BJ (cell line): Measurements from ENCODE around the gene SLC26A1. TPM values are rescaled to one million over a fixed set of nuclear protein-coding genes. Genes with fewer than 3 reads are reported as not detected.
"Not testable (repeated sequence)": the region's sequence is repeated elsewhere in the genome, so short reads cannot be mapped to it uniquely, and the experiment has no call there.

Experiments used
- CTCF ChIA-PET: fragments of 350-600 bp; formaldehyde crosslinking; extraction: SDS; loops from one replicate; lab custom pipeline; 2021; ENCODE audit warnings: antibody characterized with exemption, inconsistent platforms; lab: Yijun Ruan, JAX
- POLR2A ChIA-PET: fragments of 300-600 bp; sonication (Branson Sonifier 250); formaldehyde crosslinking; extraction: SDS; loops from one replicate; lab custom pipeline; 2021; ENCODE audit warnings: antibody characterized with exemption; lab: Charles Lee
- DNase-seq: peaks from one replicate; pipeline ENCODE4 v3.0.0-alpha.2; 2011; ENCODE audit warnings: low read depth
- H3K27me3 ChIP-seq: 2 replicates; pipeline ENCODE4 v1.6.0; 2011; ENCODE audit warnings: low read length; ENCODE audit not compliant: control insufficient read depth, insufficient read depth
- H3K36me3 ChIP-seq: 2 replicates; pipeline ENCODE4 v1.5.1; 2011; ENCODE audit warnings: low read length; ENCODE audit not compliant: control insufficient read depth, insufficient read depth
- H3K4me3 ChIP-seq: 2 replicates; pipeline ENCODE4 v1.5.1; 2011; ENCODE audit warnings: low read depth, mild to moderate bottlenecking, control low read depth, low read length
- CTCF ChIP-seq: IDR thresholded peaks from 2 replicates; pipeline ENCODE4 v1.5.1; 2011; ENCODE audit warnings: low read depth, mild to moderate bottlenecking, control low read depth, inconsistent platforms, low read length, moderate library complexity; ENCODE audit not compliant: insufficient read depth
- polyA plus RNA-seq: library from polyadenylated mRNA; depleted of rRNA; stranded (reverse); fragments of >200 nt; gene quantifications from 2 replicates; pipeline ENCODE4 v1.2.3, GENCODE V29; 2011

SLC26A1 gene
- polyA plus RNA-seq, 1 experiment, result not detected

DNA sequence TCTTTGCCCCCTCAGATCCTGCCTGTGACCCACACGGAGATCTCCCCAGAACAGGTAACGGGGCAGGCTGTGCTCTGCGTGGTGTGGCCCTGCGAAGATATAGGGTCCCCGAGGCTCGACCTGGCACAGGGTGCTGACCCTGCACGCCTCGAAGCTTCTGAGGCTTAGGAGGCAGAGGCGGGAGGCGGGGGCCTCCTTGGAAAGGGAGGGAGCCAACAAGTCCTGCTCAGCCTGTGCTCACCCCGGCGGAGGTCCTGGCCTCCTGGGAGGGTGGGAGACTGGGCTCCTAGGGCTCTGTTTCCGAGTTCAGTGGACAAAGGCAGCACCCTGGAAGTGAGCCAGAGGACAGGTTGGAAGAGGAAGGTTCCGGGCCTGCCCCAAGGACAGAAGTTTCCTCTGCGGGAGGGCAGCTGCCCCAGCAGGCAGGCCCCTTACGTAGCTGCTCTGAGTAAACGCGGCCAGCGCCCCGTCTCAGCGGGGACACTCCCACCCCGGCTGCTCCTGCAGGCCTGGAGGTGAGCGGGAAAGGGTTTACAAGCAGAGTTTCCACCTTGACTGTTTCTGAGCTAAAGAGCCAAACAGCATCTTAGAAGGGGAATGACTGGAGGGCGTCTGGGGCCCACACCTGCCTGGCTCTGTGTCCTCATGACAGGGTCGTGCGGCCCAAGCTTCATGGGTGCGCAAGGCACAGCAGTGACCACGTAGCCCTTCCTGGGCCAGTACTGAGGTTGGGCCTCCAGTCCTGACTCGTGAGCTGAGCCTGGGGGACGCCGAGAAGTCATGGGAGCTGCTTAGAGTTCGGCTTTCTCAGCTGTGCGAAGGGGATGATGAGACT lies 44.9 kb downstream of the SLC26A1 start:
- ChIA-PET POLR2A (no interaction called here), CTCF (no interaction called here)
- no peak overlapping the region for H3K4me3 ChIP-seq
- TF ChIP-seq CTCF, result no peak
- no peaks in the 10 kb centered on the region for H3K36me3 ChIP-seq
- no peak for DNase-seq
- no peaks in the 10 kb centered on the region for H3K27me3 ChIP-seq

DNA sequence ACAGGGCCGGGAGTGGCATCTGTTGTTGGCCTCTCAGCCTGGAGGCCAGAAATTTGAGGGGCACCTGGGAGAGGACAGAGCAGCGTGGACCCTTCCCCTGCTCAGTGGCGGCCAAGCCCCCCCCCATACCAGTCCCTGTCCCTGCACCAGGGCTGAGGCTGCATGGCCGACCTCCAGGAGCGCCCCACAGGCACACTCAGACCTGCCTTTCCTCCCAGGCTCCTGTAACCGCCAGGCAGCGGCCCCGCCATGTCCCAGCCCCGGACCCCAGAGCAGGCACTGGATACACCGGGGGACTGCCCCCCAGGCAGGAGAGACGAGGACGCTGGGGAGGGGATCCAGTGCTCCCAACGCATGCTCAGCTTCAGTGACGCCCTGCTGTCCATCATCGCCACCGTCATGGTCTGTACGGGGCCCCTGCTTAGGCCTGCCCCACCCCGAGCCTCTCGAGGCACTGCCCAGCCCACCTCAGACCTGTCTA lies 45.7 kb downstream of the SLC26A1 start:
- no peak for DNase-seq
- no peak overlapping the region for H3K4me3 ChIP-seq
- TF ChIP-seq CTCF, result no peak
- H3K36me3 ChIP-seq, result no peaks in the 10 kb centered on the region
- H3K27me3 ChIP-seq, result no peaks in the 10 kb centered on the region
- POLR2A ChIA-PET, result no interaction called here
- CTCF ChIA-PET, result no interaction called here

DNA sequence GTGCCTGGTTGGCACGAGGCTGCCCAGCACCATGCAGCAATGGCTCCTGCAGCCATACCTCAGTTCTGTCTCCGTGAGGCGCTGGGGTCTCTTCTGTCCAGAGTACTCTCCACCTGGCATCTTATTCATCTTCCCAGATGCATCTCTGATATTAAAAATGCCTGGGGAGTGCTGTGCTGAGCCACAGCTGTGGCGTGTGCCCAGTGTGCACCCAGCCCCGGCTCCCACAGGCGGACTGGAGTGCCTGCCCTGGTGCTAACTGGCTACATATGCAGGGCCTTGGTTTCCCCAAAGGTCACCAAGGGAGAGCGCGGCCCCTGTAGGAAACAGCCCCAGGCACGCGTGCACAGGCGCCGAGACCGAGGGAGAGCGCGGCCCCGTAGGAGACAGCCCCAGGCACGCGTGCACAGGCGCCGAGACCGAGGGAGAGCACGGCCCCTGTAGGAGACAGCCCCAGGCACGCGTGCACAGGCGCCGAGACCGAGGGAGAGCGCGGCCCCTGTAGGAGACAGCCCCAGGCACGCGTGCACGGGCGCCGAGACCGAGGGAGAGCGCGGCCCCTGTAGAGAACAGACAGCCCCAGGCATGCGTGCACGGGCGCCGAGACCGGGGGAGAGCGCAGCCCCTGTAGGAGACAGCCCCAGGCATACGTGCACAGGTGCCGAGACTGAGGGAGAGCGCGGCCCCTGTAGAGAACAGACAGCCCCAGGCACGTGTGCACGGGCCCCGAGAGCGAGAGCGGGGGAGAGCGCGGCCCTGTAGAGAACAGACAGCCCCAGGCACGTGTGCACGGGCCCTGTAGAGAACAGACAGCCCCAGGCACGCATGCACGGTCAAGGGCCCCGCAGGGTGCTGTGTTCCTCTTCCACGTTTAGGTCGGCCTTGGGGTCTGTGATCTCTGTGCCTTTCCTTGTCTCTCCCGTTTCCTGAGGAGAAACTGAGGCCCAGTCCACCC lies 46.4 kb downstream of the SLC26A1 start:
- DNase-seq, result no peak
- Histone ChIP-seq H3K27me3 (no peaks in the 10 kb centered on the region), H3K4me3 (no peak overlapping the region), H3K36me3 (no peaks in the 10 kb centered on the region)
- no peak for TF ChIP-seq CTCF
- ChIA-PET CTCF (no interaction called here), POLR2A (no interaction called here)

- no peak for DNase-seq
- ChIA-PET CTCF (no interaction called here), POLR2A (no interaction called here)
- Histone ChIP-seq H3K27me3 (no peaks in the 10 kb centered on the region), H3K4me3 (no peak overlapping the region), H3K36me3 (no peaks in the 10 kb centered on the region)
- no peak for TF ChIP-seq CTCF
Observed at GRCh38 chr4:946103-946450, 47.1 kb downstream of the SLC26A1 start.

DNA sequence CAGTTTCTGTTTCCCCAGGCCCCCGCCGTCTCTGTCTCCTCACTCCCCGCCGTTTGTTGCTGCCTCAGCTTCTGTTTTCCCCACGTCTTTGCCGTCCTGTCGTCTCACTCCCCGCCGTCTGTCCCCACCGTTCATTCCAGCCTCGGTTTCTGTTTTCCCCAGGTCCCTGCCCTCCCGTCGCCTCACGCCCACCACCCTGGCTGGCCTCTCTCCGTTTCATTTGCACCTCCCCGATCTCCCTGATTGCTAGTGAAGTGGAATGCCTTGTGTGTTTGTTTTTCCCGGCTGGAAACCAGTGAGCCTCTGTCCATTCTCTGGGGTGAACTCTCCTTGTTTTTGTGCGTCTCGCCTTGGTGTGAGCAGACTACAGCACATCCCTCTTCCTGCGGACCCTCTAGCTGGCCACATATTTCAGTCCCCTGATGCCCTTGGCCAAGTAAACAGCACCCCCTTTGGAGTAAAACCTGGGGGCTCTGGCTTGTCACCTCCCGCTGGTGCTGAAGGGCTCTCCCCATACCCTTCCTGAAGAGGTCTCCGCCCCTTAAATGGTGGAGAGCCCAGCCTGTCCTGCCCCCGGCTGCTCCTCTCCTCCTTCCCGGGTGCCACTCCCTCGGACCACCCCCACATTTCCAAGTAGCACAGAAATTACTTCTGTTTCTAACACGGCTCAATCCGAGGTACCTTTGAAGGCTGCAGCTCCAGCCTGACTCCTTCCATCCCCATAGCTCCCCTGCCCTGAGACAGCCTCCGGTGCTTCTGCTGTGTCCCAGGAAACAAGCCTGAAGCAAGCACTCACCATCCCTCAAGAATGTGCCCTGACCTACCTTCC lies 47.7 kb downstream of the SLC26A1 start:
- Histone ChIP-seq H3K36me3 (no peaks in the 10 kb centered on the region), H3K4me3 (no peak overlapping the region), H3K27me3 (no peaks in the 10 kb centered on the region)
- TF ChIP-seq CTCF, result no peak
- ChIA-PET CTCF (no interaction called here), POLR2A (no interaction called here)
- no peak for DNase-seq

- POLR2A ChIA-PET, CTCF ChIA-PET, DNase-seq, H3K4me3 ChIP-seq, H3K36me3 ChIP-seq, H3K27me3 ChIP-seq: not testable (repeated sequence)
Observed at GRCh38 chr4:939508-939907, 53.7 kb downstream of the SLC26A1 start.
